Measurements from ENCODE around the gene CDIPT.
A peak's percentile ranks its signal among the peaks of the same experiment; 100 is the strongest.
"Not testable (repeated sequence)": the region's sequence is repeated elsewhere in the genome, so short reads cannot be mapped to it uniquely, and the experiment has no call there.

The CDIPT gene

GRCh38 chr16:29897333-29897732 is 34.3 kb upstream of the CDIPT start:
- no peak for DNase-seq (ENCODE audit: low read depth in 2 of 3, low spot score in 2 of 3)

- no peak for DNase-seq (ENCODE audit: low read depth in 2 of 3, low spot score in 2 of 3)
Observed at GRCh38 chr16:29896841-29897240, 33.8 kb upstream of the CDIPT start.

- no peak for DNase-seq (ENCODE audit: low read depth in 2 of 3, low spot score in 2 of 3)
Observed at GRCh38 chr16:29894352-29894751, 31.3 kb upstream of the CDIPT start.

- no peak for DNase-seq (ENCODE audit: low read depth in 2 of 3, low spot score in 2 of 3)
Observed at GRCh38 chr16:29893553-29893952, 30.5 kb upstream of the CDIPT start.

- DNase-seq (ENCODE audit: low read depth in 2 of 3, low spot score in 2 of 3): no peak
Observed at GRCh38 chr16:29892458-29892813, 29.4 kb upstream of the CDIPT start.

- DNase-seq (ENCODE audit: low read depth in 2 of 3, low spot score in 2 of 3): no peak
Observed at GRCh38 chr16:29891525-29892457, 28.8 kb upstream of the CDIPT start.

- DNase-seq (ENCODE audit: low read depth in 2 of 3, low spot score in 2 of 3): not testable (repeated sequence)
Observed at GRCh38 chr16:29889372-29889771, 26.3 kb upstream of the CDIPT start.

- no peak for DNase-seq (ENCODE audit: low read depth in 2 of 3, low spot score in 2 of 3)
Observed at GRCh38 chr16:29883987-29884386, 21.0 kb upstream of the CDIPT start.

GRCh38 chr16:29881050-29881449 is 18.0 kb upstream of the CDIPT start:
- DNase-seq (ENCODE audit: low read depth in 2 of 3, low spot score in 2 of 3): no peak

GRCh38 chr16:29878172-29878571 is 15.1 kb upstream of the CDIPT start:
- DNase-seq (ENCODE audit: low read depth in 2 of 3, low spot score in 2 of 3): no peak

- peak in 1 of 3 experiments; percentile 11 for DNase-seq (ENCODE audit: low read depth in 2 of 3, low spot score in 2 of 3)
Observed at GRCh38 chr16:29877266-29877961, 14.4 kb upstream of the CDIPT start.

GRCh38 chr16:29876594-29877249 is 13.7 kb upstream of the CDIPT start:
- no peak for DNase-seq (ENCODE audit: low read depth in 2 of 3, low spot score in 2 of 3)

GRCh38 chr16:29876217-29876593 is 13.2 kb upstream of the CDIPT start:
- no peak for DNase-seq (ENCODE audit: low read depth in 2 of 3, low spot score in 2 of 3)

GRCh38 chr16:29875206-29875605 is 12.2 kb upstream of the CDIPT start:
- no peak for DNase-seq (ENCODE audit: low read depth in 2 of 3, low spot score in 2 of 3)

- no peak for DNase-seq (ENCODE audit: low read depth in 2 of 3, low spot score in 2 of 3)
Observed at GRCh38 chr16:29873319-29873718, 10.3 kb upstream of the CDIPT start.

GRCh38 chr16:29871822-29872546 is 9.0 kb upstream of the CDIPT start:
- no peak for DNase-seq (ENCODE audit: low read depth in 2 of 3, low spot score in 2 of 3)

- DNase-seq (ENCODE audit: low read depth in 2 of 3, low spot score in 2 of 3): not testable (repeated sequence)
Observed at GRCh38 chr16:29869067-29869466, 6.0 kb upstream of the CDIPT start.

GRCh38 chr16:29868396-29869009 is 5.5 kb upstream of the CDIPT start:
- no peak for DNase-seq (ENCODE audit: low read depth in 2 of 3, low spot score in 2 of 3)

GRCh38 chr16:29864205-29864604 is 1.2 kb upstream of the CDIPT start:
- DNase-seq (ENCODE audit: low read depth in 2 of 3, low spot score in 2 of 3): no peak

- no peak for DNase-seq (ENCODE audit: low read depth in 2 of 3, low spot score in 2 of 3)
Observed at GRCh38 chr16:29863669-29863984, 601 bp upstream of the CDIPT start.

- DNase-seq (ENCODE audit: low read depth in 2 of 3, low spot score in 2 of 3): no peak
Observed at GRCh38 chr16:29862383-29862883, 593 bp downstream of the CDIPT start.

All from activated CD8-positive, alpha-beta memory T cell treated with anti-CD3 and anti-CD28 coated beads for 48 hours (primary cell).